GM19351 (cell line): ENCODE data around the gene EGLN3.

ENCODE experiments used
- ATAC-seq: cut with Tn5 transposase; IDR thresholded peaks from one replicate; pipeline ENCODE4 v1.9.1; 2021; ENCODE audit warnings: mild to moderate bottlenecking, moderate library complexity; ENCODE audit not compliant: unreplicated experiment

The EGLN3 gene

DNA sequence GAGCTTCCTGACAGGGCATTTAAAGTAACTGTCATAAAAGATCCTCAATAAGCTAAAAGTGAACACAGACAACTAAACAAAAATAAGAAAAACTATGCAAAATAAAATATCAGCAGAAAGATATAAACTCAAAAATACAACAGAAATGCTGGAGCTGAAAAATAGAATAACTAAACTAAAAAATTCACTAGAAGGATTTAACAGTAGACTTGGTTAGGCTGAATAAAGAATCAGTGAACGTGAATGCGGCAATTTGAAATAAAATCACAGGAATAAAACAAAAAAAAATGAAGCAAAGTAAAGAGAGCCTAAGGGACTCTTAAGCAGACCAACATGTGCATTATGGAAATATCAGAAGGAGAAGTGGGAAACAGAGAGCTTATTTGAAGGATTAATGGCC lies 74.6 kb downstream of the EGLN3 start:
- no peak for ATAC-seq
